ENCODE measurements around the gene SRSF1. TPM values are rescaled to one million over a fixed set of nuclear protein-coding genes. Genes with fewer than 3 reads are reported as not detected.
"Not testable (repeated sequence)": the region's sequence is repeated elsewhere in the genome, so short reads cannot be mapped to it uniquely, and the experiment has no call there.

Gene SRSF1
- total RNA-seq, 1 experiment from 2014 or later = 434 TPM

GRCh38 chr17:57959929-57960328, 47.1 kb downstream of the SRSF1 start:
- H3K4me3 ChIP-seq (replicated peaks in 1 of 2; ENCODE audit: low read depth in 1 of 2, low read length in 2 of 2) = no peak overlapping the region
- H3K27ac ChIP-seq (ENCODE audit: low read depth, low read length) = no peak overlapping the region
- no peaks in the 10 kb centered on the region for H3K9me2 ChIP-seq (ENCODE audit: insufficient read depth)
- intact Hi-C loops (cut with micrococcal nuclease) = no loop called here
- no peak overlapping the region for H3K9ac ChIP-seq (ENCODE audit: low read length)
- RAD21 ChIA-PET (ENCODE audit: low non-redundant PET in 1 of 2, low total read pairs in 2 of 2, uncharacterized antibody in 2 of 2, unreplicated experiment in 2 of 2) = interaction anchor here in 1 of 2 experiments (0.6 kb wide), 1 partner anchor 56 kb away, joined by 3 read pairs; no protein-coding TSS in a partner anchor
- no peaks in the 10 kb centered on the region for H3K79me2 ChIP-seq (ENCODE audit: insufficient read depth, low read length)
- no peak overlapping the region for H3K4me2 ChIP-seq (ENCODE audit: low read length)
- POLR2A ChIA-PET = interaction anchor here (1.7 kb wide), 1 partner anchor 25 kb away, joined by 3 read pairs; no protein-coding TSS in a partner anchor
- no peaks in the 10 kb centered on the region for H4K20me1 ChIP-seq (ENCODE audit: insufficient read depth)
- H3K27me3 ChIP-seq (ENCODE audit: insufficient read depth, low read length) = no peaks in the 10 kb centered on the region
- ATAC-seq = no peak
- TF ChIP-seq CEBPB (IDR thresholded peaks at IDR 0.05; ENCODE audit: low read depth) = no peak
- no peak for TF ChIP-seq RAD21 (IDR thresholded peaks at IDR 0.05; ENCODE audit: low read depth)
- no peak for TF ChIP-seq CBX3 (IDR thresholded peaks at IDR 0.05; ENCODE audit: low read depth)
- no peak for TF ChIP-seq EZH2 (IDR thresholded peaks at IDR 0.05)
- no peak for TF ChIP-seq REST (IDR thresholded peaks at IDR 0.05; ENCODE audit: low read depth)
- peaks cover 19 to 25% of the 10 kb centered on the region in 2 experiments for H3K4me1 ChIP-seq (ENCODE audit: control insufficient read depth in 1 of 2, insufficient read depth in 2 of 2, low read length in 2 of 2)
- H3K9me3 ChIP-seq (ENCODE audit: control insufficient read depth in 1 of 2, insufficient read depth in 1 of 2, low read depth in 1 of 2, low read length in 2 of 2) = no peaks in the 10 kb centered on the region
- no peaks in the 10 kb centered on the region for H3K36me3 ChIP-seq (ENCODE audit: control insufficient read depth in 1 of 2, insufficient read depth in 2 of 2, low read length in 2 of 2)
- no peak overlapping the region for H2AFZ ChIP-seq (ENCODE audit: low read depth, low read length, poor library complexity, severe bottlenecking)
- CTCF ChIA-PET = no interaction called here
- no TSS peak for BruUV-seq (replicated peaks)
- DNase-seq (ENCODE audit: low read depth, low spot score) = no peak

GRCh38 chr17:57958391-57958790, 48.7 kb downstream of the SRSF1 start:
- POLR2A ChIA-PET = interaction anchor here (1.7 kb wide), 1 partner anchor 27 kb away, joined by 3 read pairs; no protein-coding TSS in a partner anchor
- peaks cover 14% of the 10 kb centered on the region for H3K79me2 ChIP-seq (ENCODE audit: insufficient read depth, low read length)
- DNase-seq (ENCODE audit: low read depth, low spot score); RAD21 ChIA-PET (ENCODE audit: low non-redundant PET in 1 of 2, low total read pairs in 2 of 2, uncharacterized antibody in 2 of 2, unreplicated experiment in 2 of 2); ATAC-seq; CTCF ChIA-PET; BruUV-seq (replicated peaks); H3K9me3 ChIP-seq (ENCODE audit: control insufficient read depth in 1 of 2, insufficient read depth in 1 of 2, low read depth in 1 of 2, low read length in 2 of 2); H4K20me1 ChIP-seq (ENCODE audit: insufficient read depth); H3K9me2 ChIP-seq (ENCODE audit: insufficient read depth); H2AFZ ChIP-seq (ENCODE audit: low read depth, low read length, poor library complexity, severe bottlenecking); H3K4me2 ChIP-seq (ENCODE audit: low read length); H3K4me3 ChIP-seq (replicated peaks in 1 of 2; ENCODE audit: low read depth in 1 of 2, low read length in 2 of 2); H3K36me3 ChIP-seq (ENCODE audit: control insufficient read depth in 1 of 2, insufficient read depth in 2 of 2, low read length in 2 of 2); H3K27me3 ChIP-seq (ENCODE audit: insufficient read depth, low read length); H3K27ac ChIP-seq (ENCODE audit: low read depth, low read length); H3K9ac ChIP-seq (ENCODE audit: low read length); intact Hi-C loops (cut with micrococcal nuclease): not testable (repeated sequence)
- peaks cover 27 to 36% of the 10 kb centered on the region in 2 experiments for H3K4me1 ChIP-seq (ENCODE audit: control insufficient read depth in 1 of 2, insufficient read depth in 2 of 2, low read length in 2 of 2)
